ENCODE measurements around the gene STX12. TPM values are rescaled to one million over a fixed set of nuclear protein-coding genes. Genes with fewer than 3 reads are reported as not detected.
"Not testable (repeated sequence)": the region's sequence is repeated elsewhere in the genome, so short reads cannot be mapped to it uniquely, and the experiment has no call there.

Gene STX12
- total RNA-seq, 1 donor: 57.6 TPM

GRCh38 chr1:27809883-27810282 is 36.9 kb downstream of the STX12 start:
- no peak for TF ChIP-seq CTCF (IDR thresholded peaks at IDR 0.05; ENCODE audit: insufficient read depth, low read length)
- DNase-seq (ENCODE audit: low read depth): no peak
- H3K4me3 ChIP-seq (ENCODE audit: low read depth, low read length): no peak overlapping the region

GRCh38 chr1:27811741-27812500 is 38.9 kb downstream of the STX12 start:
- no peak overlapping the region for H3K4me3 ChIP-seq (ENCODE audit: low read depth, low read length)
- TF ChIP-seq CTCF (IDR thresholded peaks at IDR 0.05; ENCODE audit: insufficient read depth, low read length): no peak
- DNase-seq (ENCODE audit: low read depth): no peak

GRCh38 chr1:27816921-27817630 is 44.1 kb downstream of the STX12 start:
- peak; percentile 91 for DNase-seq (ENCODE audit: low read depth)
- no peak for TF ChIP-seq CTCF (IDR thresholded peaks at IDR 0.05; ENCODE audit: insufficient read depth, low read length)
- no peak overlapping the region for H3K4me3 ChIP-seq (ENCODE audit: low read depth, low read length)

- DNase-seq (ENCODE audit: low read depth): no peak
- H3K4me3 ChIP-seq (ENCODE audit: low read depth, low read length): no peak overlapping the region
- no peak for TF ChIP-seq CTCF (IDR thresholded peaks at IDR 0.05; ENCODE audit: insufficient read depth, low read length)
Measured at GRCh38 chr1:27821761-27822315, 48.8 kb downstream of the STX12 start.

GRCh38 chr1:27823784-27824183 is 50.8 kb downstream of the STX12 start:
- no peak for DNase-seq (ENCODE audit: low read depth)
- no peak overlapping the region for H3K4me3 ChIP-seq (ENCODE audit: low read depth, low read length)
- no peak for TF ChIP-seq CTCF (IDR thresholded peaks at IDR 0.05; ENCODE audit: insufficient read depth, low read length)

GRCh38 chr1:27824411-27824810 is 51.4 kb downstream of the STX12 start:
- H3K4me3 ChIP-seq (ENCODE audit: low read depth, low read length): no peak overlapping the region
- no peak for TF ChIP-seq CTCF (IDR thresholded peaks at IDR 0.05; ENCODE audit: insufficient read depth, low read length)
- DNase-seq (ENCODE audit: low read depth): no peak

GRCh38 chr1:27829339-27829960 is 56.4 kb downstream of the STX12 start:
- not testable (repeated sequence) for DNase-seq (ENCODE audit: low read depth); H3K4me3 ChIP-seq (ENCODE audit: low read depth, low read length)

Data from fibroblast of the aortic adventitia (primary cell).